Choroid plexus epithelial cell (primary cell): ENCODE measurements around the gene NTSR1.

Source experiments
- DNase-seq: peaks from one replicate; pipeline ENCODE4 v3.0.0-alpha.2; 2010; ENCODE audit warnings: low read depth
- H3K4me3 ChIP-seq: 2 replicates; pipeline ENCODE4 v1.5.1; 2011; ENCODE audit warnings: low read depth, mild to moderate bottlenecking, control low read depth, low read length, moderate library complexity
- CTCF ChIP-seq: conservative IDR thresholded peaks from 2 replicates; pipeline ENCODE4 v1.5.1; 2011; ENCODE audit warnings: low read depth, mild to moderate bottlenecking, control low read depth, inconsistent platforms, low read length, moderate library complexity

The NTSR1 gene

GRCh38 chr20:62784497-62784896, 75.9 kb downstream of the NTSR1 start:
- DNase-seq: no peak
- no peak for TF ChIP-seq CTCF
- H3K4me3 ChIP-seq: no peak overlapping the region

DNA sequence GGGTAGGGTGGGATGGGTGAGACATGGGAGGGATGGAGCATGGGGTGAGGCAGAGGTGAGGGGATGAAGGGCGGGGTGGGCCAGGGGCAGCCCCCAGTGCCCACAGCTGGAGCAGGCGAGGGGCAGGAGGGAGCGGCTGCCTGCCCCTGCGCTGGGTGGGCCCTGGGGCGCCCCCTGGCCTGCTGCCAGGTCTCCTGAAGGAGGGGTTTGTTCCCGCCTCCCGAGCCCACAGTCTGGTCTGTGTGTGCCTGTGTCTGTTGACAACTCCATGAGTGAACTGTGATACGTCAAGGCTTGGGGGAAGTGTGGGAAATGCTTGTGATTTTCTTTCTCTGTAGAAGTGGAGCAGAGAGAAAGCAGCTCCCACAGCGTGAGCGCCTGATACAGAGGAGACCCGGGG, 76.8 kb downstream of the NTSR1 start:
- no peak for TF ChIP-seq CTCF
- no peak overlapping the region for H3K4me3 ChIP-seq
- no peak for DNase-seq

DNA sequence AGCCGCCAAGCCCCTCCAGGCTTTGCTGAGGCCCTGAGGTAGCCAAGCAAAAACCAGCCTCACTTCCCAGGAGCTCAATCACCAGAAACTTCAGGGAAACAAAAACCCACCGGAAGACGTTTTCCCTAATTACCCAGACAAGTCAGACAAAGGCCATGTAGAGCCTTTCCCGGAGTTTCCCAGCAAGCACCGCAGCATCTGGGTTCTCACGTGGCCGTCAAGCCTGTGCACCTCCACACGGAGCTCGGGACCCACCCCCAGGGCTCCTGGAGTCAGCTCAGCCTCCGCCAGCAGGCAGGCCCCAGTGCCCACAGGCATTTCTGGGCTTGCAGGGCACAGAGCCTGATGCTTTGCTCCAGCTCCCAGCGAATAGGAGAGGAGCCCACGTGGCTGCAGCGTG, 77.5 kb downstream of the NTSR1 start:
- DNase-seq: no peak
- no peak overlapping the region for H3K4me3 ChIP-seq
- TF ChIP-seq CTCF: no peak

- no peak for DNase-seq
- TF ChIP-seq CTCF: no peak
- no peak overlapping the region for H3K4me3 ChIP-seq
Measured at GRCh38 chr20:62787321-62787720, 78.7 kb downstream of the NTSR1 start.

GRCh38 chr20:62787866-62788265, 79.2 kb downstream of the NTSR1 start:
- no peak overlapping the region for H3K4me3 ChIP-seq
- DNase-seq: no peak
- TF ChIP-seq CTCF: no peak

DNA sequence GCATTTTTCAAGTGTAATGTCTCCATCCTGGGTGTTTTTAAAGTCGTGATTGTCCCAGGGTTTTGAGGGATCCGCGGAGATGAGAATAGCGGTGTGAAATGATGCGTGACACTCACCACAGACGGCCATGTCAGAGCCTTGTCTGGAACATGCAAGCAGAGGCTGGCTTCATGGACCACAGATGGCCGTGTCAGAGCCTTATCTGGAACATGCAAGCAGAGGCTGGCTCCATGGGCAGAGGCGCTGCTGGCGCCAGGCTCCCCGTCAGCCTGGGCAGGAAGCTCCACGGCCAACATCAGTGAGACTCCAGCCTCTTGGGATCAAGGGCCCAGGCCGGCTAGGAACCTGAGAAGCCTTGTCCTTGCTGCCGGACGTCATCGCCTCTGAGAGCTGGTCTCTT, 80.0 kb downstream of the NTSR1 start:
- TF ChIP-seq CTCF: no peak
- no peak overlapping the region for H3K4me3 ChIP-seq
- DNase-seq: no peak

DNA sequence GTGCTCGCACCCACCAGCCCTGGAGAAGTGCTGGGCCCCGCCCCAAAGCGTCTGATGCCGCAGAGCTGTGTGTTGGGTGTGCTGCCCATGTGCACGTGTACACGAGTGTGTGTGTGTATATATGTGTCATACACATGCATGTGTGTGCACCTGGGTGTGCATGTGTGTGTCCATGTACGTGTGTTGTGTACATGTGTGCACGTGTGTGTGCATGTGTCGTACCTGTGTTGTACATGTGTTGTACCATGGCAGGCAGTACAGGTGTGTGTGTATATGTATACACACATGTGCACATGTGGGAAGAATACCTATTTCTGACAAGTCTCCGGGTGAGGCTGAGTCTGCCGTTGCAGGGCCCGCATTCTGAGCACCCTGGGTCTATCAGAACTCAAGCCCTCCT, 81.4 kb downstream of the NTSR1 start:
- no peak for TF ChIP-seq CTCF
- no peak for DNase-seq
- H3K4me3 ChIP-seq: no peak overlapping the region
